Breast epithelium (tissue), 3 donors: Measurements from ENCODE around the gene LRRC34.

Experiments used
- CTCF ChIP-seq, 3 donors: fragments of 450-650 bp; IDR thresholded peaks; one replicate each; pipeline ENCODE4 v1.5.1; 2016 to 2017; ENCODE audit warnings: antibody characterized with exemption in 3 of 3, mild to moderate bottlenecking in 3 of 3, moderate library complexity in 3 of 3
- POLR2A ChIP-seq: fragments of 450-650 bp; IDR thresholded peaks from one replicate; pipeline ENCODE4 v1.6.1; 2016; ENCODE audit warnings: antibody characterized with exemption, mild to moderate bottlenecking, moderate library complexity

- TF ChIP-seq POLR2A (no peak), CTCF (IDR thresholded peaks at IDR 0.05) (no peak)
Measured at GRCh38 chr3:169842960-169843359, 30.3 kb upstream of the LRRC34 start.
